A673 (cell line): ENCODE data around the gene PRELID2.

Experiments used
- CTCF ChIP-seq: fragments of 300-800, 200-600 bp; sonication (generic); conservative IDR thresholded peaks from 2 replicates; pipeline ENCODE4 v1.5.1; 2017; ENCODE audit warnings: low read depth, mild to moderate bottlenecking, antibody characterized with exemption, low read length, moderate library complexity, mixed read lengths
- EZH2 ChIP-seq: fragments of 200-600 bp; sonication (generic); IDR thresholded peaks from 2 replicates; pipeline ENCODE4 v1.6.1; 2017; ENCODE audit warnings: borderline replicate concordance, low read depth, mild to moderate bottlenecking, mixed read lengths, antibody characterized with exemption, low read length; ENCODE audit not compliant: poor library complexity, severe bottlenecking

- TF ChIP-seq EZH2 (no peak), CTCF (no peak)
Observed at GRCh38 chr5:145775893-145776444, 59.2 kb downstream of the PRELID2 start.
